GM19463 (cell line): ENCODE measurements around the gene THRSP.
A peak's percentile ranks its signal among the peaks of the same experiment; 100 is the strongest.
"Not testable (repeated sequence)": the region's sequence is repeated elsewhere in the genome, so short reads cannot be mapped to it uniquely, and the experiment has no call there.

Experiments used
- ATAC-seq: cut with Tn5 transposase; IDR thresholded peaks from one replicate; pipeline ENCODE4 v1.9.1; 2021; ENCODE audit warnings: mild to moderate bottlenecking, moderate library complexity; ENCODE audit not compliant: unreplicated experiment

The THRSP gene

DNA sequence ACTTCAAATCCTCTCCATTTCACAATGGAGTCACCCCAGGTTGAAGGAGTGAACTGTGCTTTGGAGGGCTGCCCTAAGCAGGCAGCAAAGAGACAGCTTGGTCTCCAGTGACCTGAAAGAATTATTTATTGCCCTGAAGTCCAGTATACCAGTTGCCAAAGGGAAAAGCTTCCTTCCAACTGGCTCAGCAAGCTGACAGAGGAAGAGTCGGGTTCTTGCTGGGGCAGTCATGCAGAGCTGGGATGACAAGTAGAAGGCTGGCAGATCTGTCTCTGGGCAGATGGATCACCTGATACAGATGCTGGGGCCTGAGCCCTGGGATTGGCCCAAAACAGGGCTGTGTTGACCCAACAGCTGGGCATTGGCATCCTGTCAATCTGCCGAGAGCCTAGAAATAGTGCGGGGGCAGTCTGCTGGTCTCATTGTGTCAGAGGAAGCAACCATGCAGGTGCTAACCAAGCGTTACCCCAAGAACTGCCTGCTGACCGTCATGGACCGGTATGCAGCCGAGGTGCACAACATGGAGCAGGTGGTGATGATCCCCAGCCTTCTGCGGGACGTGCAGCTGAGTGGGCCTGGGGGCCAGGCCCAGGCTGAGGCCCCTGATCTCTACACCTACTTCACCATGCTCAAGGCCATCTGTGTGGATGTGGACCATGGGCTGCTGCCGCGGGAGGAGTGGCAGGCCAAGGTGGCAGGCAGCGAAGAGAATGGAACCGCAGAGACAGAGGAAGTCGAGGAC lies at the start of gene THRSP:
Gene THRSP, plus strand, starts transcription at position 422 of the 742 bp plus-strand sequence. Its CDS starts 21 bp downstream, at position 443.
- ATAC-seq: no peak

GRCh38 chr11:78014937-78015520 lies 48.6 kb upstream of the THRSP start:
- not testable (repeated sequence) for ATAC-seq

DNA sequence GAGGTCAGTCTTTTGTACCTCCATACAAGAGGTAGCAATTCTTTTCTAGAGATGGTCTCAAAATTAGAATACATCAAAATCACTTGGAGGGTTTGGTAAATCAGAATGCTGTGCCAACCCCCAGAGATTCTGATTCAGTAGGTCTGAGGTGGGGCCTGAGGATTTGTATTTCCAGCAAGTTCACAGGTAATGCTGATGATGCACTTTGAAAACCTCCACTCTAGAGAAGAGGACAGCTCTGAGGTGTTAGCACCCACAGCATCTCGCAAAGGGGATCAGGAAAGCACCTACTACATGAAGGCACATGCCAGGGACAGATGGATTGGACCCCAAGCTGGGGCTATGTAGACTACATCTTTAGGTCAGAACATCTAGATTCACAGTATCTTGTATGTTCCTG lies 47.8 kb upstream of the THRSP start:
- ATAC-seq: no peak

GRCh38 chr11:78019808-78020207 lies 43.9 kb upstream of the THRSP start:
- ATAC-seq: no peak

DNA sequence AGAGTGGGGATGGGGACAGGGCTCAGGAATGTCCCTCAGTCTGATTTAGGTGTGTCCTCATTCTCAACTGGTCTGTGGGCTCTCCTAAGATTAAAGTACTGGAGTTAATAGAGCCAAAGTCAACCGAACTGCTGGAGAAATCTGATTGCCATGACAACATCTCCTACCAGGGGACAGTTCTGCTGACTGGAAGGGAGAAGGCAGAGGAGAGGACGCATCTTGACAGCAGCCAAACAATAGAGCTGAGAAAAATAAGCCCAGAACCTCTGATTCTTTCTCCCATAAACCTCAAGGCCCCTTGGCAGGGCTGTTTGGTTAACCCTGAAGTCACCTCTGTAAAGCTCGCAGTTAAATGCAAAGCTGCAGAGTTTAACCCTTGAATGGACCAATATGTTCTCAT lies 43.4 kb upstream of the THRSP start:
- ATAC-seq: no peak

DNA sequence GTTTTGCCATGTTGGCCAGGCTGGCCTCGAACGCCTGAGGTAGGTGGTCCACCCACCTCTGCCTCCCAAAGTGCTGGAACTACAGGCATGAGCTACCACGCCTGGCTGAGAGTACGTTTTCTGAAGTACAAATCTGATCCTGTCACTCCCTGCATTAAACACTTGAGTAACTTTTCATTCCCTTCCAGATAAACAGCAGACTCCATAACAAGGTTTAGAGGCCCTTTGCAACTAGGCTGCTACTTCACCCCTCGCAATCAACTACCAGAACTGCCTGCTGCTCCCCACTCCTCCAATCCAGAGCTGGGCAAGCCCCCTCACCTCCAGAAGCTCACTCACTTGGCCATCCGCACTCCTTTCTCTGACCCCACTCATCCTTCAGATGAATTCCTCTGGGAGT lies 42.0 kb upstream of the THRSP start:
- ATAC-seq: no peak

GRCh38 chr11:78022397-78023396 lies 41.0 kb upstream of the THRSP start, which contains the start of gene KCTD14:
Gene KCTD14 (minus strand): TSS chr11:78023276. CDS start chr11:78023249, 27 bp downstream.
- peak; percentile 71 for ATAC-seq

DNA sequence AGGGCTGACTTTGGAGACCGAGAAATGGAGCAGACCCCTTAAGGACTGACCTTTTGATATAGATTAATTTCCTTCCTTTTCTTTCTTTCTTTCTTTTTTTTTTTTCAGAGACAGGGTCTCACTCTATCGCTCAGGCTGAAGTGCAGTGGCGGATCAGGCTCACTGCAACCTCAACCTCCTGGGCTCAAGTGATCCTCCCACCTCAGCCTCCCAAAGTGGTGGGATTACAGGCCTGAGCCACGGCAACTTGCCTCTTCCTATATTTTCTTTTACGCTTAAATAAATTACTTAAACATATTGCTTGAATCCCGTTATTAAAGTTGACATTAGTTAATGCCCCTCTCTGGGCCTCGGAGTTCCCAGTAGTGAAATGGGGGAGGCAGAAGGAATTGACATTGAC lies 40.2 kb upstream of the THRSP start:
- ATAC-seq: no peak

DNA sequence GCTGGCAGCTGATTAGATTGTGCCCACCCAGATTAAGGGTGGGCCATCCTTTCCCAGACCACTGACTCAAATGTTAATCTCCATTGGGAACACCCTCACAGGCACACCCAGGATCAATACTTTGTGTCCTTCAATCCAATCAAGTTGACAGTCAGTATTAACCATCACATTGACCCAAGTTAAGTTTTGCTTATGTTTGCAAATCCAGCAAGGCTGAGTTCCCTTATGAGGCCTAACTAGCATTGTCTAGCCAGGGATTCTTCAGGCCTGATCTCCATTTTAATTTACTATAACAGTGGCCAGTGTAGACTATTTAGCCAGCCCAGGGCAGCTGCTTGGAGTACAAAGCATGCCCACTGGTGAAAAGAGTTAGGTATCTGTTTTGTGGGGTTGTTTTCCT lies 38.3 kb upstream of the THRSP start:
- no peak for ATAC-seq

DNA sequence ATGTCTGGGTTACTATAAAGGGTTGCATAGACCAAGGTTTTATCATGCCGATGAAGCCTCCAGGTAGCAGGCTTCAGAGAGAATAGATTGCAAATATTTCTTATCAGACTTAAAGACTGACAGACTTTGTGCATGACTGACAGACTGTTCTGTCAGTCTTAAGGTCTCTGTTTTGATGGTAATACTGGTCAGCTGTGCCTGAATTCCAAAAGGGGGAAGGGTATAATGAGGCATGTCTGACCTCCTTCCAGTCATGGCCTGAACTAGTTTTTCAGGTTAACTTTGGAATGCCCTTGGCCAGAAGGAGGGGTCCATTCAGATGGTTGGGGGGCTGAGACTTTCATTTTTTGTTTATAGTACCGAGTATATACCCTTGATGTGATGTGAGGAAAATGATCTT lies 35.9 kb upstream of the THRSP start:
- ATAC-seq: no peak

DNA sequence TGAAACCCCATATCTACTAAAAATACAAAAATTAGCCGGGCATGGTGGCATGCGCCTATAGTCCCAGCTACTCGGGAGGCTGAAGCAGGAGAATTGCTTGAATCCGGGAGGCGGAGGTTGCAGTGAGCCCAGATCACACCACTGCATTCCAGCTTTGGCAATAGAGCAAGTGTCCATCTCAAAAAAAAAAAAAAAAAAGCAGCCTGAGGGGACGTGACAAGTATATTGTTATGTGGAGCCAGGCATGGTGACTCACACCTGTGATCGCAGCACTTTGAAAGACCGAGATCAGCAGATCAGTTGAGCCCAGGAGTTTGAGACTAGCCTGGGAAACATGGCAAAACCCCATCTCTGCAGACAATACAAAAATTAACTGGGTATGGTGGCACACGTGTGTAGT lies 35.2 kb upstream of the THRSP start:
- not testable (repeated sequence) for ATAC-seq

DNA sequence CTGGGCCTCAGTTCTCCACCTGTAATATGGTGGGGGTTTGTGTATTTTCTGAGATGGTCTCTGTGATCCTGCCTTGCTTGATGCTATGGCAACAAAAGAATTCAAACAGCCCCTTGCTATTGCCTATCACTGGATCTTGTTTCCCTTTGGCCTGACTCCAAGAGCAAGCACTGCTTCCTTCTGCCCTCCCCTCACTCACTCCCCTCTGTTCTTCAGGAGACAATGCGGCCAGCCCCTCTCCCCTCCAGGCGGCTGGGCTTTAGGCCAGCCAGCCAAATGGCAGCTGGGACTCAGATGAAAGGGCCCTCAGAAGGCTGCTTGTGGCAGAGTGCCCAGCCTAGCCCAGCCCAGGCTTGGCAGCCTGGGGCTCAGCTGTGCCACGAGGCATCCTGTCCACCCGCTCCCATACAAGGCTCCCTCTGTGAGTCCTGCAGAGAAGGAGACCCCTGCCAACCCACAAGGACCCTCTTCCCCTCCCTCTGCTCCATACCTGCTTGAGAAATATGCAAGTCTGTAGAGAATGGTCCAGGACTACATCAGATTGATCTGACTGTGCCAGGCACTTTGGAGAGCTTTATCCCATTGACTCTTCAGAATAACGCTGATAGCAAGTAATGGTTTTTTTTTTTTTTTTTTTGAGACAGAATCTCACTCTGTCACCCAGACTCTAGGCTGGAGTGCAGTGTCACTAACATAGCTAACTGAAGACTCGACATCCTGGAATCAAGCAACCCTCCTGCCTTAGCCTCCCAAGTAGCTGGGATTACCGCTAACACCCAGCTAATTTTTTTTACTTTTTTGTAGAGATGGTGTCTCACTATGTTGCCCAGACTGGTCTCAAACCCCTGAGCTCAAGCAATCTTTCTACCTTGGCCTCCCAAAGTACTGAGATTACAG lies 33.0 kb upstream of the THRSP start:
- ATAC-seq: no peak

GRCh38 chr11:78031629-78032028 lies 32.0 kb upstream of the THRSP start:
- peak; percentile 97 for ATAC-seq

GRCh38 chr11:78032090-78032489 lies 31.6 kb upstream of the THRSP start:
- ATAC-seq: peak; percentile 11

- no peak for ATAC-seq
These were observed 30.6 kb upstream of the THRSP start for GRCh38 chr11:78033040-78033439.

- ATAC-seq: no peak
These were observed 29.0 kb upstream of the THRSP start for GRCh38 chr11:78034623-78035022.

GRCh38 chr11:78036313-78036712 lies 27.3 kb upstream of the THRSP start:
- no peak for ATAC-seq

GRCh38 chr11:78037056-78037455 lies 26.6 kb upstream of the THRSP start:
- no peak for ATAC-seq

DNA sequence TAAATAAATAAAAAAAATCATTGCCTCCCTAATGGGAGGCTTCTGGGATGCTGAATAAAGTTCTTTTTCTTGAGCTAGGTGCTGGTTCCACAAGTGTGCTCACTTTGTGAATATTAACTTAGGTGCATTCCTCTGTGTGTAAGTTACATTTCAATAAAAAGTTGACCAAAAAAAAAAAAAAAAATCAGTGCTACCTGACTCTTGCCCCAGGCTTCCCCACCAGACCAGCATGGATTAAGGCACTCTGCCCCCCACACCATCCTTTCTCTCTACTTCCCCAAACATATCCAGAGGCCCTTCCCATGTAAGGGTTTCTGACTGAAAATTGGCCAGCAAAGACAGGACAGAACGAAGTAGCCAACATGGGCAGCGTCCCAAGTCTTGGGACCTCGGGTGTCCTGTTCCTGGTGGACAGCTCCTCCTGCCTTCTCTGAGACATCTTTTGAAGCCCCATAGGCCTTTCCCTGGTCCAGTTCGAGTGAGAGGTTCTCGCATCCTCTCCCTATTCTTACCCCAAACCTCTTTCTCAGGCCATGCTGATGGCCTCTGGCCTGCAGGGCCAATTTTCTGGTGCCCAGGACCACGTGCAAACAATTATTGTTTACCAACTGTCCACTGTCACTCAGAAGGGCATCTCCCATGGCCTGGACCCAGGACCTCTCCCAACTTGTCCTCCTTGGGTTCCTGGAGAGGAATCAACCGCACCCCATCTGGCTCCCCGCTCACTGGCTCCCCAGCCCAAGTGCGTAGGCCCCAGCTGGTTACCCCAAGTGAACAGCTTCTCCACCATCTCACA lies 25.6 kb upstream of the THRSP start:
- no peak for ATAC-seq
